Smooth muscle cell of the brain vasculature (primary cell): ENCODE measurements around the gene ENDOG.
A peak's percentile ranks its signal among the peaks of the same experiment; 100 is the strongest.
"Not testable (repeated sequence)": the region's sequence is repeated elsewhere in the genome, so short reads cannot be mapped to it uniquely, and the experiment has no call there.

ENCODE experiments used
- DNase-seq: peaks from one replicate; pipeline ENCODE4 v3.0.0-alpha.2; 2012; ENCODE audit warnings: low read depth, low spot score

The ENDOG gene

GRCh38 chr9:128828719-128829452 is 10.6 kb downstream of the ENDOG start:
- DNase-seq = no peak

- peak; percentile 79 for DNase-seq
These were observed 11.4 kb downstream of the ENDOG start, which contains the start of gene SPOUT1 for GRCh38 chr9:128829477-128830251. SPOUT1 (minus strand) TSS chr9:128829794; CDS start chr9:128829780, 14 bp downstream.

DNA sequence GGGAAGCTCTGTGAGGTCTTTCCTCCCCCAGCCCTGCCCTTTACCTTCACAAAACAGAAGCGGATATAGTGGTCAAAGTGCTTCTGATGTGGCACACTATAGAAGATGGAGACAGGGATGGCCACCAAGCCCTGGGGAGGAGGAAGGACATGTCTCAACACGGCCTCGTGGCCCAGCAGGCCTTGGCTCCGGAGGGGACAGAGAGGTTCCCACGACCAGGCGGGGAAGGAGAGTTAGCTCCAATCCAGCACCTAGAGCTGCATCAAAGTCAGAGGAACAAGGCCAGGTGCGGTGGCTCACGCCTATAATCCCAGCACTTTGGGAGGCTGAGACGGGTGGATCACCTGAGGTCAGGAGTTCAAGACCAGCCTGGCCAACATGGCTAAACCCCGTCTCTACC is 15.4 kb downstream of the ENDOG start:
- no peak for DNase-seq

- no peak for DNase-seq
These were observed 17.2 kb downstream of the ENDOG start for GRCh38 chr9:128835246-128836210.

- no peak for DNase-seq
These were observed 18.3 kb downstream of the ENDOG start for GRCh38 chr9:128836509-128837145.

- DNase-seq = no peak
These were observed 20.0 kb downstream of the ENDOG start for GRCh38 chr9:128838338-128838737.

GRCh38 chr9:128840524-128840923 is 22.2 kb downstream of the ENDOG start:
- no peak for DNase-seq

DNA sequence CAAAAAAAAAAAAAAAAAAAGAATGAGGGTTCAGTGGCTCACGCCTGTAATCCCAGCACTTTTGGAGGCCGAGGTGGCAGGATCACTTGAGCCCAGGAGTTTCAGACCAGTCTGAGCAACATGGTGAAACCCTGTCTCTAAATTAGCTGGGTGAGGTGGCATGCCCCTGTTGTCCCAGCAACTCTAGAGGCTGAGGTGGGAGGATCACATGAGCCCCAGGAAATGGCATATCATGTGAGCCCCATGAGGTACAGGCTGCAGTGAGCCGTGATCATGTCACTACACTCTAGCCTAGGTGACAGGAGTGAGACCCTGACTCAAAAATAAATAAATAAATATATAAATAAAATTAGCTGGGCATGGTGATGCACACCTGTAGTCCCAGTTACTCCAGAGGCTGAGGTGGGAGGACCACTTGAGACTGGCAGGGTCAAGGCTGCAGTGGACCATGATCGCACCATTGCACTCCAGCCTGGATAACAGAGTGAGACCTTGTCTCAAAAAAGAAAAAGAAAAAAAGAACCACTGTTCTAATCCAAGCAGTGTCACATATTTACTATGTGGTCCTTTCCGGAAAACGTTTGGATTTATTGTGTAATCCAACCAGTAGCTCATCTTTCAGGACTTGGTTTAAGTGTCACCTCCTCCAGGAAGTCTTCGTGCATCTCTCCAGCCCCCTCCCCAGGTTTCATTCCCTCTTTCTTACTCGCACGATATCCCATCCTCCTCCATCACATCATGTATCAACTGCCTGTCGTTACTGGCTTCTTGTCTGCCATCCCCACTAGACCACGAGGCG is 23.6 kb downstream of the ENDOG start:
- no peak for DNase-seq

DNA sequence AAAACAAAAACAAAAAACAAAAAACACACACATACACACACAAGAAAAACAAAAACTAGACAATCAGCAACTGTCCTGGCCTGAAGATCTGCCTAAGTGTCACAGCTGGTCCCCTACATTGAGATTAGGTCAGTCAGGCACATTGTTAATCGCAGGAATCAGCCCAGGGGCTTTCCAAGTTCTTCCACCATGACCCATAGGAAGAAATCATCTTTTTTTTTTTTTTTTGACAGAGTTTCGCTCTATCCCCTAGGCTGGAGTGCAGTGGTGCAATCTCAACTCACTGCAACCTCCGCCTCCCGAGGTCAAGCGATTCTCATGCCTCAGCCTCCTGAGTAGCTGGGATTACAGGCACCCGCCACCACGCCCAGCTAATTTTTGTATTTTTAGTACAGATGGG is 24.9 kb downstream of the ENDOG start:
- DNase-seq = not testable (repeated sequence)

DNA sequence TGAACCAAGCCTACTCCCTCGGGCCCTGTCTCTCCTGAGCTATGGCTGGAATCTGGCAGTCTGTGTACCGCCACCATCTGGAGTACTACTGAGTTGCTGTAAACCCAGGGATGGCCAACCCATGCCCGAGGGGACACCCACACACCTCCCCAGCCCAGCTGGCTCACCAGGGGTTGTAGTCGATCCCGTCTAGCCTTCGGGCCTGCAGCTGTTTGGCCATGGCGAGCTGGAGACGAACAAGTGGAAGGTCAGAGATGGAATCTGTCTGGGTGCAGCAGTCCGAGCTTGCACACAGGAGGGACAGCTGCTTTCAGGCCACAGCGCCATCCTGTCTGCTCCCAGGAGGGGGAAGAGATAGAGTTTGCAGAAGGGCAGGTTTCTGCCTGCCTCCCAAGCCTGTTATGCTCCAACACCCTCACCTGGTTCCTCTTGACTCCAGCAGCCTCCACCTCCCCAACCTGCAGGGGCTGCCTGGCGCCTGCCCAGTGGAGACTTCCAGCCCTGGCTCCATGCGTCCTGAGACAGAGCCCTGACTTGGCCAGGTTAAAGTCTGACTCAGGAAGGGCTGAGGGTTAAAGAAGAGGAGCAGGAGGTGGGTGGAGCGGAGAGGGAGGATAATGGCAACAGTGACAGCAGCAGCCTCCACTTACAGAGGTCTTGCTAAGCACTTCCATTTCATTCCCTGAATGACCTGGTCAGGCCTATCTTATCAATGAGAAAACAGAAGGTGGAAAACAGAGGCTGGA is 27.1 kb downstream of the ENDOG start:
- DNase-seq = no peak

DNA sequence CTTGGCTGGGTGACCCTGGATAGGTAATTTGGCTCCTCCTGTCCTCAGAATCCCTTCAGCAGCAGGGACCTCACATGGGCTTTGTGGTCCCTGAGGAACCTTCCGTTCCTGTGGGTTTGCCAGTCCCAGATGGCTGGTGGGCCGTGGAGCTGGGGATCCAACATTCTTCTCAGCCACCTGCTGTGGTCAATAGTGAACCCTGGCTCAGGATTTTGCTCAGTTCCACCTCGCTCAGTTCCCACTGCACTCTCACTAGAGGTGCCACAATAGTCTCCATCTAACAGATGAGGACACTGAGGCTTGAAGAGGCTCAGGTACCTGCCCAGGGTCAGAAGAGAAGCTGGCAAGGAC is 28.4 kb downstream of the ENDOG start:
- no peak for DNase-seq

- DNase-seq = no peak
These were observed 29.5 kb downstream of the ENDOG start for GRCh38 chr9:128847803-128848202.

DNA sequence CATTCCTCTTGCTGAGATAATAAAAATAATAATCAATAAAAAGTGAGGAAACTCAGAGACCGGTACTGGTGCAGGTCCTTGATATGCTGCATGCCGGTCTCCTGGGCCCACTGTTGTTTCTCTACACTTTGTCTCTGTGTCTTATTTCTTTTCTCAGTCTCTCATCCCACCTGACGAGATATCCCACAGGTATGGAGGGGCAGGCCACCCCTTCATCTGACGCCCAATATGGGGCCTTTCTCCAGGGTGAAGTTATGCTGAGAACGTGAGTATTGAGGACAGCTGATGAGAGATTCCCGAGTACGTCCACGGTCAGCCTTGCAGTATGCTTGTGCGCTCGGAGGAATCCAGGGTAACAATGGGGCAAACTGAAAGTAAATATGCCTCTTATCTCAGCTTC is 32.7 kb downstream of the ENDOG start:
- DNase-seq = not testable (repeated sequence)

DNA sequence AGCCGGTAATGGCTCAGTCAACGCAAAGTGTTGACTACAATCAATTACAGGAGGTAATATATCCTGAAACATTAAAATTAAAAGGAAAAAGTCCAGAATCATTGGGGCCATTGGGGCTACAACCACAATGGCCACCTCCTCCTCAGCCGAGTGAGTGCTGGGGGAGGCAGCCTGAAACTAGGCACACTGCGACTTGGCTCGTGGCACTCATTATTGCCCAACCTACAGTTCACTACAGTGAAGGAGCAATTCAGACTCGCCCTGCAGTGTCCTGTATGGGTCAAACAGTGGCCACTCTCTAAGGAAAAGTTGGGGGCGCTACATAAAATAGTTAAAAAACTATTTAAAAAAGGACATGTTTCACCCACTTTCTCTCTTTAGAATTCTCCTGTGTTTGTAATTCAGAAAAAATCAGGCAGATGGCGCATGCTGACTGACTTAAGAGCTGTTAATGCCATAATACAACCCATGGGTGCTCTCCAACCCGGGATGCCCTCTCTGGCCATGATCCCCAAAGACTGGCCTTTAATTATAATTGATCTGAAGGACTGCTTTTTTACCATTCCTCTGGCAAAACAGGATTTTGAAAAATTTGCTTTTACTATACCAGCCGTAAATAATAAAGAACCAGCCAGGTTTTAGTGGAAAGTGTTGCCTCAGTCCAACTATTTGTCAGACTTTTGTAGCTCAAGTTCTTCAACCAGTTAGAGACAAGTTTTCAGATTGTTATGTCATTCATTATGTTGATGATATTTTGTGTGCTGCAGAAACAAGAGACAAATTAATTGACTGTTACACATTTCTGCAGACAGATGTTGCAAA is 33.7 kb downstream of the ENDOG start:
- not testable (repeated sequence) for DNase-seq

DNA sequence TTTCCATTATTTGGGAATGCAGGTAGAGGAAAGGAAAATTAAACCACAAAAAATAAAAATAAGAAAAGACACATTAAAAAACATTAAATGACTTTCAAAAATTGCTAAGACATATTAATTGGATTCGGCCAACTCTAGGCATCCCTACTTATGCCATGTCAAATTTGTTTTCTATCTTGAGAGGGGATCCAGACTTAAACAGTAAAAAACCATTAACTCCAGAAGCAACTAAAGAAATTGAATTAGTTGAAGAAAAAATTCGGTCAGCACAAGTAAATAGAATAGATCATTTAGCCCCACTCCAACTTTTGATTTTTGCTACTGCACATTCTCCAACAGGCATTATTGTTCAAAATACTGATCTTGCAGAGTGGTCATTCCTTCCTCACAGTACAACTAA is 34.3 kb downstream of the ENDOG start:
- not testable (repeated sequence) for DNase-seq

DNA sequence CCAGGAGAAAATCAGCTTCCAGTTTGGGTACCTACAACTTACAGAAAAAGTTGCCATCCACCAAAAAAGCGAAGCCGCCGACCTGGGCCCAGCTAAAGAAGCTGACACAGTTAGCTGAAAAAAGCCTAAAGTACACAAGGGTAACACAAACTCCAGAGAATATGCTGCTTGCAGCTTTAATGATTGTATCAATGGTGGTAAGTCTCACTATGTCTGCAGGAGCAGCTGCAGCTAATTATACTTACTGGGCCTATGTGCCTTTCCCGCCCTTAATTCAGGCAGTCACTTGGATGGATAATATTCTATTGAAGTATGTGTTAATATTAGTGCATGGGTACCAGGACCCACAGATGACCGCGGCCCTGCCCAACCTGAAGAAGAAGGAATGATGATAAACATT is 36.2 kb downstream of the ENDOG start:
- DNase-seq = not testable (repeated sequence)

DNA sequence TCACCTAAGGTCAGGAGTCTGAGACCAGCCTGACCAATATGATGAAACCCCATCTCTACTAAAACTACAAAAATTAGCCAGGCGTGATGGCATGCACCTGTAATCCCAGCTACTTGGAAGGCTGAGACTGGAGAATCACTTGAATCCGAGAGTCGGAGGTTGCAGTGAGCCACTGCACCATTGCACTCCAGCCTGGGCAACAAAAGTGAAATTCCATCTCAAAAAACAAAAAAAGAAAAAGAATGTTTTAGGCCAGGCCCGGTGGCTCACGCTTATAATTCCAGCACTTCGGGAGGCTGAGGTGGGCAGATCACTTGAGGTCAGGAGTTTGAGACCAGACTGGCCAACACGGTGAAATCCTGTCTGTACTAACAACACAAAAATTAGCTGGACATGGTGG is 40.2 kb downstream of the ENDOG start:
- not testable (repeated sequence) for DNase-seq

GRCh38 chr9:128860937-128861336 is 42.6 kb downstream of the ENDOG start:
- no peak for DNase-seq

DNA sequence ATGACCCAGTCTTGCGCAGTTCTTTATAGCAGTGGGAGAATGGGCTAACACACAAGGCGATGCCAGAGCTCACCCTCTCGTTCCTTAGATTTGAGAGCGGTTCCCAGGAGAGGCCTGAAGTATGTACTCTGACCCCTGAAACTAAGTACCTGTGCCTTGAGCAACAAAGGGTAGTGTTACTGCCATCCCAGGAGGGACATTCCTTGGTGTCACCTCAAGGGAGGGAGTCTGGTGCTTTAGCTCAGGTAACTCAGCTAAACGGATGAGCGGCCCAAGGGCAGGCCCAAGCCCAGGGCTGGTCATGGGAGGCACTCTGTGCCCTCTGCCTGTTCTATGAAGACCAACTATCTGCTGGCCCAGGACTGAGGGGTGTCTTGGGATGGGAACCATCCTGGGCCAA is 43.2 kb downstream of the ENDOG start:
- DNase-seq = no peak
